Subcutaneous adipose tissue (tissue), 4 donors: ENCODE results near the gene DHRS3. TPM values are rescaled to one million over a fixed set of nuclear protein-coding genes. Genes with fewer than 3 reads are reported as not detected.

ENCODE experiments used
- CTCF ChIP-seq: fragments of 450-650 bp; IDR thresholded peaks from one replicate; pipeline ENCODE4 v1.5.1; 2016; ENCODE audit warnings: low read depth, mild to moderate bottlenecking, control low read depth, antibody characterized with exemption, moderate library complexity
- total RNA-seq, 4 donors: library from RNA; depleted of rRNA; stranded (reverse); fragments of >200 nt; gene quantifications; one replicate each; pipeline ENCODE4 v1.1.0, GENCODE V29; 2016

Gene DHRS3
- total RNA-seq, 4 donors from 2014 or later = 147 to 406 (median 256) TPM

GRCh38 chr1:12614402-12615158 is 3.4 kb downstream of the DHRS3 start:
- no peak for TF ChIP-seq CTCF

- TF ChIP-seq CTCF = no peak
These were observed 4.8 kb downstream of the DHRS3 start for GRCh38 chr1:12613180-12613579.

- TF ChIP-seq CTCF = no peak
These were observed 7.1 kb downstream of the DHRS3 start for GRCh38 chr1:12610941-12611340.

- no peak for TF ChIP-seq CTCF
These were observed 7.6 kb downstream of the DHRS3 start for GRCh38 chr1:12610305-12610935.

- no peak for TF ChIP-seq CTCF
These were observed 8.5 kb downstream of the DHRS3 start for GRCh38 chr1:12609469-12610003.

GRCh38 chr1:12608311-12608957 is 9.6 kb downstream of the DHRS3 start:
- no peak for TF ChIP-seq CTCF

GRCh38 chr1:12607263-12607662 is 10.7 kb downstream of the DHRS3 start:
- no peak for TF ChIP-seq CTCF
